Measurements from ENCODE around the gene RBM10. TPM values are rescaled to one million over a fixed set of nuclear protein-coding genes. Genes with fewer than 3 reads are reported as not detected.

The RBM10 gene
- total RNA-seq, 1 experiment from 2014 or later, result 56.9 TPM

DNA sequence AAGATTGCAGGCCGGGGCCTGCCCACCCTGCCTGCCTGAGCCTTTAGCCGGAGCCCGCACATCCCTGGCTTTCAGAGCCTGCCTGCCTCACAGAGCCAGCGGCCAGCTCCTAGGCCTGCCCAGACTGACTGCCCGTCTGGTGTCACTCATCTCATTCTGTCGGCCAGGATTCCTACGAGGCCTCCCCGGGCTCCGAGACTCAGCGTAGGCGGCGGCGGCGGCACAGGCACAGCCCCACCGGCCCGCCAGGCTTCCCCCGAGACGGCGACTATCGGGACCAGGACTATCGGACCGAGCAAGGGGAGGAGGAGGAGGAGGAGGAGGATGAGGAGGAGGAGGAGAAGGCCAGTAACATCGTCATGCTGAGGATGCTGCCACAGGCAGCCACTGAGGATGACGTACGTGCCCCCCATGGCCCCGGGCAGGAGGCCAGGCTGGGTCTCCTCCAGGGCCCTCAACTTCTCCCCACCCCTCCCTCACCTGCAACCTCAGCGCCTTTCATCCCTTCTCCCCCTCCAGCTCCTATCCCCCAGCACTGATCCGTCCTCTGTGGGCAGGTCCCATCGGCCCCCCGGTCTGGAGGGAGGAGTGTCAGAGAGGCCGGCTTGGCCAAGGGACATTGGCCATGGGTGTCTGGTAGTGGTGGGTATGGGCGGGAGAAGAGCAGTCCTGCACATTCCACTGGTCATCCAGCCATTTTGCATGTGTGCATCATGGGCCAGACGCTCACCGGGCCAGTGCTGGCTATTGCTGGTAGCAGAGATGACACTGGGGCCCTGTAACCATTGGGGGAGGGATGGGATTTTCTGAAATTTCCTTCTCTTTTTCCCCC is 26.1 kb downstream of the RBM10 start:
- BruUV-seq (replicated peaks), result no TSS peak

More for the DNA sequence above, 26.1 kb downstream of the RBM10 start:
- Histone ChIP-seq H3K4me3 (replicated peaks in 1 of 2; ENCODE audit: low read depth in 1 of 2, low read length in 2 of 2) (no peak overlapping the region), H2AFZ (ENCODE audit: low read depth, low read length, poor library complexity, severe bottlenecking) (no peak overlapping the region), H3K9ac (ENCODE audit: low read length) (no peak overlapping the region), H3K79me2 (ENCODE audit: insufficient read depth, low read length) (peaks cover 20% of the 10 kb centered on the region), H3K9me2 (ENCODE audit: insufficient read depth) (no peaks in the 10 kb centered on the region), H3K4me2 (ENCODE audit: low read length) (no peak overlapping the region), H3K27ac (ENCODE audit: low read depth, low read length) (no peak overlapping the region), H3K9me3 (ENCODE audit: control insufficient read depth in 1 of 2, insufficient read depth in 1 of 2, low read depth in 1 of 2, low read length in 2 of 2) (no peaks in the 10 kb centered on the region), H3K4me1 (ENCODE audit: control insufficient read depth in 1 of 2, insufficient read depth in 2 of 2, low read length in 2 of 2) (no peaks in the 10 kb centered on the region), H3K27me3 (ENCODE audit: insufficient read depth, low read length) (no peaks in the 10 kb centered on the region), H4K20me1 (ENCODE audit: insufficient read depth) (no peaks in the 10 kb centered on the region), H3K36me3 (ENCODE audit: control insufficient read depth in 1 of 2, insufficient read depth in 2 of 2, low read length in 2 of 2) (no peaks in the 10 kb centered on the region)
- intact Hi-C loops (cut with micrococcal nuclease), result no loop called here
- ATAC-seq (no peak), DNase-seq (ENCODE audit: low read depth, low spot score) (no peak)
- RAD21 ChIA-PET (ENCODE audit: low non-redundant PET in 1 of 2, low total read pairs in 2 of 2, uncharacterized antibody in 2 of 2, unreplicated experiment in 2 of 2), result no interaction called here
- no peak for TF ChIP-seq ZFX (IDR thresholded peaks at IDR 0.05)
- TF ChIP-seq POLR2AphosphoS5 (IDR thresholded peaks at IDR 0.05; ENCODE audit: low read depth, low read length), result no peak
- no peak for TF ChIP-seq ZNF274 (IDR thresholded peaks at IDR 0.05; ENCODE audit: low read depth, low read length)
- TF ChIP-seq, protein P1, sequence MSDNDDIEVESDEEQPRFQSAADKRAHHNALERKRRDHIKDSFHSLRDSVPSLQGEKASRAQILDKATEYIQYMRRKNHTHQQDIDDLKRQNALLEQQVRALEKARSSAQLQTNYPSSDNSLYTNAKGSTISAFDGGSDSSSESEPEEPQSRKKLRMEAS (IDR thresholded peaks at IDR 0.05), result no peak
- no peak for TF ChIP-seq ELF1 (IDR thresholded peaks at IDR 0.05; ENCODE audit: borderline replicate concordance, low read depth)
- no peak for TF ChIP-seq CEBPB (IDR thresholded peaks at IDR 0.05; ENCODE audit: low read depth)
- TF ChIP-seq EGR1 (IDR thresholded peaks at IDR 0.05; ENCODE audit: low read depth), result no peak
- no peak for TF ChIP-seq EZH2 (IDR thresholded peaks at IDR 0.05)
- TF ChIP-seq, protein P2, sequence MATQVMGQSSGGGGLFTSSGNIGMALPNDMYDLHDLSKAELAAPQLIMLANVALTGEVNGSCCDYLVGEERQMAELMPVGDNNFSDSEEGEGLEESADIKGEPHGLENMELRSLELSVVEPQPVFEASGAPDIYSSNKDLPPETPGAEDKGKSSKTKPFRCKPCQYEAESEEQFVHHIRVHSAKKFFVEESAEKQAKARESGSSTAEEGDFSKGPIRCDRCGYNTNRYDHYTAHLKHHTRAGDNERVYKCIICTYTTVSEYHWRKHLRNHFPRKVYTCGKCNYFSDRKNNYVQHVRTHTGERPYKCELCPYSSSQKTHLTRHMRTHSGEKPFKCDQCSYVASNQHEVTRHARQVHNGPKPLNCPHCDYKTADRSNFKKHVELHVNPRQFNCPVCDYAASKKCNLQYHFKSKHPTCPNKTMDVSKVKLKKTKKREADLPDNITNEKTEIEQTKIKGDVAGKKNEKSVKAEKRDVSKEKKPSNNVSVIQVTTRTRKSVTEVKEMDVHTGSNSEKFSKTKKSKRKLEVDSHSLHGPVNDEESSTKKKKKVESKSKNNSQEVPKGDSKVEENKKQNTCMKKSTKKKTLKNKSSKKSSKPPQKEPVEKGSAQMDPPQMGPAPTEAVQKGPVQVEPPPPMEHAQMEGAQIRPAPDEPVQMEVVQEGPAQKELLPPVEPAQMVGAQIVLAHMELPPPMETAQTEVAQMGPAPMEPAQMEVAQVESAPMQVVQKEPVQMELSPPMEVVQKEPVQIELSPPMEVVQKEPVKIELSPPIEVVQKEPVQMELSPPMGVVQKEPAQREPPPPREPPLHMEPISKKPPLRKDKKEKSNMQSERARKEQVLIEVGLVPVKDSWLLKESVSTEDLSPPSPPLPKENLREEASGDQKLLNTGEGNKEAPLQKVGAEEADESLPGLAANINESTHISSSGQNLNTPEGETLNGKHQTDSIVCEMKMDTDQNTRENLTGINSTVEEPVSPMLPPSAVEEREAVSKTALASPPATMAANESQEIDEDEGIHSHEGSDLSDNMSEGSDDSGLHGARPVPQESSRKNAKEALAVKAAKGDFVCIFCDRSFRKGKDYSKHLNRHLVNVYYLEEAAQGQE (IDR thresholded peaks at IDR 0.05; ENCODE audit: low read depth), result no peak
- no peak for TF ChIP-seq CBX3 (IDR thresholded peaks at IDR 0.05; ENCODE audit: low read depth)
- POLR2A ChIA-PET, result no interaction called here
- CTCF ChIA-PET, result no interaction called here
